ENCODE data around the gene SELENON. TPM values are rescaled to one million over a fixed set of nuclear protein-coding genes. Genes with fewer than 3 reads are reported as not detected.

Gene SELENON
- total and polyA plus RNA-seq, 2 experiments from 2014 or later = 111 to 123 TPM

- H3K4me1 ChIP-seq (ENCODE audit: low read depth) = peaks cover 23% of the 10 kb centered on the region
- H3K4me3 ChIP-seq = no peak overlapping the region
Observed at GRCh38 chr1:25802915-25803314, 2.9 kb downstream of the SELENON start.

GRCh38 chr1:25803368-25803767 lies 3.4 kb downstream of the SELENON start:
- peaks cover 2% of the 10 kb centered on the region for H3K36me3 ChIP-seq

More at GRCh38 chr1:25802915-25803314, 2.9 kb downstream of the SELENON start:
- TF ChIP-seq CTCF (IDR thresholded peaks at IDR 0.05; ENCODE audit: low read depth, low read length) = no peak
- no peak overlapping the region for H3K27ac ChIP-seq
- peaks cover 2% of the 10 kb centered on the region for H3K36me3 ChIP-seq
- no peaks in the 10 kb centered on the region for H3K9me3 ChIP-seq (ENCODE audit: low read depth)
- DNase-seq (ENCODE audit: low read depth in 1 of 2, low spot score in 1 of 2) = no peak
- no peaks in the 10 kb centered on the region for H3K27me3 ChIP-seq

GRCh38 chr1:25804244-25804963 lies 4.4 kb downstream of the SELENON start:
- H3K27me3 ChIP-seq = no peaks in the 10 kb centered on the region
- H3K36me3 ChIP-seq = peaks cover 7% of the 10 kb centered on the region
- TF ChIP-seq CTCF (IDR thresholded peaks at IDR 0.05; ENCODE audit: low read depth, low read length) = no peak
- H3K4me3 ChIP-seq = no peak overlapping the region
- H3K9me3 ChIP-seq (ENCODE audit: low read depth) = no peaks in the 10 kb centered on the region
- H3K27ac ChIP-seq = no peak overlapping the region
- DNase-seq (ENCODE audit: low read depth in 1 of 2, low spot score in 1 of 2) = peak in 1 of 2 donors; percentile 28
- H3K4me1 ChIP-seq (ENCODE audit: low read depth) = peaks cover 12% of the 10 kb centered on the region

More at GRCh38 chr1:25803368-25803767, 3.4 kb downstream of the SELENON start:
- TF ChIP-seq CTCF (IDR thresholded peaks at IDR 0.05; ENCODE audit: low read depth, low read length) = no peak
- no peak for DNase-seq (ENCODE audit: low read depth in 1 of 2, low spot score in 1 of 2)
- peaks cover 20% of the 10 kb centered on the region for H3K4me1 ChIP-seq (ENCODE audit: low read depth)
- no peaks in the 10 kb centered on the region for H3K9me3 ChIP-seq (ENCODE audit: low read depth)
- no peaks in the 10 kb centered on the region for H3K27me3 ChIP-seq
- no peak overlapping the region for H3K4me3 ChIP-seq
- no peak overlapping the region for H3K27ac ChIP-seq

GRCh38 chr1:25804964-25805862 lies 5.2 kb downstream of the SELENON start:
- Histone ChIP-seq H3K4me3 (no peak overlapping the region), H3K36me3 (peaks cover 7% of the 10 kb centered on the region), H3K27me3 (no peaks in the 10 kb centered on the region), H3K27ac (no peak overlapping the region), H3K4me1 (ENCODE audit: low read depth) (peaks cover 8% of the 10 kb centered on the region), H3K9me3 (ENCODE audit: low read depth) (no peaks in the 10 kb centered on the region)
- no peak for TF ChIP-seq CTCF (IDR thresholded peaks at IDR 0.05; ENCODE audit: low read depth, low read length)
- no peak for DNase-seq (ENCODE audit: low read depth in 1 of 2, low spot score in 1 of 2)

- Histone ChIP-seq H3K27me3 (no peaks in the 10 kb centered on the region), H3K4me1 (ENCODE audit: low read depth) (peaks cover 8% of the 10 kb centered on the region), H3K4me3 (no peak overlapping the region), H3K36me3 (peaks cover 7% of the 10 kb centered on the region), H3K9me3 (ENCODE audit: low read depth) (no peaks in the 10 kb centered on the region), H3K27ac (no peak overlapping the region)
- TF ChIP-seq CTCF (IDR thresholded peaks at IDR 0.05; ENCODE audit: low read depth, low read length) = no peak
- peak in 1 of 2 donors; percentile 78 for DNase-seq (ENCODE audit: low read depth in 1 of 2, low spot score in 1 of 2)
Observed at GRCh38 chr1:25805863-25806225, 5.9 kb downstream of the SELENON start.

Data from cardiac muscle cell (in vitro differentiated cells and primary cell).